Neural cell (in vitro differentiated cells): ENCODE results near the gene SPDYC. TPM values are rescaled to one million over a fixed set of nuclear protein-coding genes. Genes with fewer than 3 reads are reported as not detected.

ENCODE experiments used
- H2AFZ ChIP-seq: fragments of 200-600, 300-800 bp; sonication (generic), shearing (Covaris generic); 2 replicates; pipeline ENCODE4 v1.6.0; 2014; ENCODE audit warnings: low read depth, mild to moderate bottlenecking, antibody characterized with exemption, low read length, moderate library complexity
- H3F3A ChIP-seq: fragments of 200-600 bp; shearing (Covaris generic); 2 replicates; pipeline ENCODE4 v1.6.1; 2016; ENCODE audit warnings: mild to moderate bottlenecking, moderate library complexity, mixed read lengths, antibody characterized with exemption, low read length; ENCODE audit not compliant: insufficient read depth, poor library complexity, severe bottlenecking
- H3K27ac ChIP-seq: fragments of 200-600, 300-800 bp; sonication (generic), shearing (Covaris generic); 2 replicates; pipeline ENCODE4 v1.5.1; 2014; ENCODE audit warnings: mild to moderate bottlenecking, low read length, moderate library complexity
- H3K27me3 ChIP-seq: fragments of 300-800, 200-600 bp; sonication (generic), shearing (Covaris generic); 2 replicates; pipeline ENCODE4 v1.6.0; 2014; ENCODE audit warnings: mild to moderate bottlenecking, low read depth, low read length, moderate library complexity; ENCODE audit not compliant: insufficient read depth
- H3K36me3 ChIP-seq: fragments of 300-800, 200-600 bp; sonication (generic), shearing (Covaris generic); 2 replicates; pipeline ENCODE4 v1.5.1; 2014; ENCODE audit warnings: mild to moderate bottlenecking, antibody characterized with exemption, low read length, moderate library complexity; ENCODE audit not compliant: insufficient read depth
- H3K4me2 ChIP-seq: fragments of 300-800, 200-600 bp; sonication (generic), shearing (Covaris generic); 2 replicates; pipeline ENCODE4 v1.6.0; 2014; ENCODE audit warnings: mild to moderate bottlenecking, low read length
- H3K4me3 ChIP-seq: fragments of 300-800, 200-600 bp; sonication (generic), shearing (Covaris generic); 2 replicates; pipeline ENCODE4 v1.5.1; 2014; ENCODE audit warnings: mild to moderate bottlenecking, low read length, moderate library complexity
- H3K79me2 ChIP-seq: fragments of 200-600 bp; shearing (Covaris generic); replicated peaks from 2 replicates; pipeline ENCODE4 v1.6.0; 2014; ENCODE audit warnings: mild to moderate bottlenecking, low read length, moderate library complexity; ENCODE audit not compliant: insufficient read depth
- H3K9ac ChIP-seq: fragments of 300-800, 200-600 bp; sonication (generic), shearing (Covaris generic); 2 replicates; pipeline ENCODE4 v1.6.1; 2016; ENCODE audit warnings: mild to moderate bottlenecking, low read length, mixed read lengths
- H3K9me2 ChIP-seq: fragments of 200-600 bp; shearing (Covaris generic); 2 replicates; pipeline ENCODE4 v1.6.1; 2016; ENCODE audit warnings: mild to moderate bottlenecking, low read length, mixed read lengths; ENCODE audit not compliant: insufficient read depth
- H3K9me3 ChIP-seq: fragments of 200-600, 300-800 bp; sonication (generic), shearing (Covaris generic); 2 replicates; pipeline ENCODE4 v1.6.1; 2016; ENCODE audit warnings: mild to moderate bottlenecking, mixed run types, low read length, moderate library complexity, mixed read lengths
- H4K20me1 ChIP-seq: fragments of 200-600 bp; shearing (Covaris generic); 2 replicates; pipeline ENCODE4 v1.6.1; 2016; ENCODE audit warnings: mild to moderate bottlenecking, mixed run types; ENCODE audit not compliant: insufficient read depth
- EP300 ChIP-seq: fragments of 450-650 bp; conservative IDR thresholded peaks from 2 replicates; pipeline ENCODE4 v1.6.1; 2014; ENCODE audit warnings: antibody characterized with exemption, mild to moderate bottlenecking, moderate library complexity; ENCODE audit not compliant: poor library complexity, severe bottlenecking
- EZH2 ChIP-seq: fragments of 200-600, 300-800 bp; shearing (Covaris generic), sonication (generic); IDR thresholded peaks from 2 replicates; pipeline ENCODE4 v1.6.1; 2014; ENCODE audit warnings: antibody characterized with exemption, low read length, borderline replicate concordance, mild to moderate bottlenecking; ENCODE audit not compliant: insufficient read depth, poor library complexity, severe bottlenecking
- MXI1 ChIP-seq: fragments of 450-650 bp; conservative IDR thresholded peaks from 2 replicates; pipeline ENCODE4 v1.6.1; 2014; ENCODE audit warnings: antibody characterized with exemption, mild to moderate bottlenecking; ENCODE audit not compliant: poor library complexity, severe bottlenecking
- POLR2AphosphoS5 ChIP-seq: IDR thresholded peaks from 2 replicates; pipeline ENCODE4 v1.6.1; 2012
- RAD21 ChIP-seq: fragments of 450-650 bp; conservative IDR thresholded peaks from 2 replicates; pipeline ENCODE4 v1.6.1; 2014; ENCODE audit warnings: antibody characterized with exemption, mild to moderate bottlenecking, moderate library complexity
- SMC3 ChIP-seq: fragments of 450-650 bp; conservative IDR thresholded peaks from 2 replicates; pipeline ENCODE4 v1.6.1; 2014; ENCODE audit warnings: antibody characterized with exemption, mild to moderate bottlenecking, moderate library complexity; ENCODE audit not compliant: poor library complexity
- TAF1 ChIP-seq: IDR thresholded peaks from 2 replicates; pipeline ENCODE4 v1.6.1; 2012; ENCODE audit warnings: low read depth
- polyA plus RNA-seq: library from polyadenylated mRNA; depleted of rRNA; stranded (reverse); fragments of >200 nt; gene quantifications from 2 replicates; pipeline ENCODE4 v1.2.3, GENCODE V29; 2014
- TF ChIP-seq, protein P1 (sequence below): fragments of 450-650 bp; IDR thresholded peaks from 2 replicates; pipeline ENCODE4 v1.5.1; 2014; ENCODE audit warnings: antibody characterized with exemption, mild to moderate bottlenecking, moderate library complexity; ENCODE audit not compliant: poor library complexity, severe bottlenecking
- TF ChIP-seq, protein P2 (sequence below): IDR thresholded peaks from 2 replicates; pipeline ENCODE4 v1.6.1; 2012; ENCODE audit warnings: borderline replicate concordance

SPDYC gene
- polyA plus RNA-seq, 1 donor from 2014 or later = not detected

DNA sequence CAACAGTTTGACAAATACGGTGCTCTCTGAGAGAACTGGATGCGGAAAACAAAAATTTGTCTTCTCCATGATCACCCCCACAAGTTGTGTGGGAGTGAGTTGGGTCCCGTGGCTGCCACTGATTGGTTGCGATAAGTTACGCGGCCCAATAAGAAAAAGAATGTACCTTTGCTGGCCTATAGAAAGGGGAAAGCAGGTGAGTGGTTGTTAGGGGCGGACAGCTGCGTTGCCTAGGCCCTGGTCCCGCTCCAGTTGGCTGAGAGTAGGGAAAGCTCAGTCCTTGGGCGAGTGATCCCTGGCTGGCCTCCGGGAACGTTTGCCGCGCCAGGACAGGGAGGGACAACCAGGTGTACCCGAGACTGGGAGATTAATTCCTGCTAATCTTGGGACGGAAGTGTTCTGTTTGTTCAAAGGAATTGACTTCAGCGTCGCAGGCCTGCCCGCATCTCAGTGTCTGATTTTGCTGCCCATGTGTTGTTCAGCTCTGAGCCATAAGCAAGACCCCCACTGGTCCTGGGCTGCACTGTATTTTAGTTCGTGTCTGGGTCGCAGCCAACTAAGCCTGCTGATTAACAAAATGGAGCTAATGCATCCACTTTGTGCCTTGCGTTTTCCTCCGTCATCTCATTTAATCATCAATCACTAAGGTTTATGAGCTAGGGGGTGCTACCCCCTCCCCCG, 34.9 kb upstream of the SPDYC start:
- H3K4me3 ChIP-seq = peak overlapping the region; percentile 100
- peak overlapping the region; percentile 98 for H3K27ac ChIP-seq
- peak overlapping the region; percentile 87 for H2AFZ ChIP-seq
- H3K27me3 ChIP-seq = no peaks in the 10 kb centered on the region
- peak overlapping the region; percentile 97 for H3K9ac ChIP-seq
- no peaks in the 10 kb centered on the region for H3K36me3 ChIP-seq
- H3K9me3 ChIP-seq = no peaks in the 10 kb centered on the region
- H3K79me2 ChIP-seq = peaks cover 16% of the 10 kb centered on the region
- peak overlapping the region; percentile 92 for H3K4me2 ChIP-seq
- H3F3A ChIP-seq = peaks cover 5% of the 10 kb centered on the region
- no peaks in the 10 kb centered on the region for H3K9me2 ChIP-seq
- no peaks in the 10 kb centered on the region for H4K20me1 ChIP-seq
- TF ChIP-seq SMC3 (peak; percentile 25), MXI1 (peak; percentile 69), RAD21 (peak; percentile 21), EP300 (no peak), TAF1 (peak; percentile 84), POLR2AphosphoS5 (peak; percentile 73), EZH2 (no peak)
- TF ChIP-seq, protein P1, sequence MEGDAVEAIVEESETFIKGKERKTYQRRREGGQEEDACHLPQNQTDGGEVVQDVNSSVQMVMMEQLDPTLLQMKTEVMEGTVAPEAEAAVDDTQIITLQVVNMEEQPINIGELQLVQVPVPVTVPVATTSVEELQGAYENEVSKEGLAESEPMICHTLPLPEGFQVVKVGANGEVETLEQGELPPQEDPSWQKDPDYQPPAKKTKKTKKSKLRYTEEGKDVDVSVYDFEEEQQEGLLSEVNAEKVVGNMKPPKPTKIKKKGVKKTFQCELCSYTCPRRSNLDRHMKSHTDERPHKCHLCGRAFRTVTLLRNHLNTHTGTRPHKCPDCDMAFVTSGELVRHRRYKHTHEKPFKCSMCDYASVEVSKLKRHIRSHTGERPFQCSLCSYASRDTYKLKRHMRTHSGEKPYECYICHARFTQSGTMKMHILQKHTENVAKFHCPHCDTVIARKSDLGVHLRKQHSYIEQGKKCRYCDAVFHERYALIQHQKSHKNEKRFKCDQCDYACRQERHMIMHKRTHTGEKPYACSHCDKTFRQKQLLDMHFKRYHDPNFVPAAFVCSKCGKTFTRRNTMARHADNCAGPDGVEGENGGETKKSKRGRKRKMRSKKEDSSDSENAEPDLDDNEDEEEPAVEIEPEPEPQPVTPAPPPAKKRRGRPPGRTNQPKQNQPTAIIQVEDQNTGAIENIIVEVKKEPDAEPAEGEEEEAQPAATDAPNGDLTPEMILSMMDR = no peak
- TF ChIP-seq, protein P2, sequence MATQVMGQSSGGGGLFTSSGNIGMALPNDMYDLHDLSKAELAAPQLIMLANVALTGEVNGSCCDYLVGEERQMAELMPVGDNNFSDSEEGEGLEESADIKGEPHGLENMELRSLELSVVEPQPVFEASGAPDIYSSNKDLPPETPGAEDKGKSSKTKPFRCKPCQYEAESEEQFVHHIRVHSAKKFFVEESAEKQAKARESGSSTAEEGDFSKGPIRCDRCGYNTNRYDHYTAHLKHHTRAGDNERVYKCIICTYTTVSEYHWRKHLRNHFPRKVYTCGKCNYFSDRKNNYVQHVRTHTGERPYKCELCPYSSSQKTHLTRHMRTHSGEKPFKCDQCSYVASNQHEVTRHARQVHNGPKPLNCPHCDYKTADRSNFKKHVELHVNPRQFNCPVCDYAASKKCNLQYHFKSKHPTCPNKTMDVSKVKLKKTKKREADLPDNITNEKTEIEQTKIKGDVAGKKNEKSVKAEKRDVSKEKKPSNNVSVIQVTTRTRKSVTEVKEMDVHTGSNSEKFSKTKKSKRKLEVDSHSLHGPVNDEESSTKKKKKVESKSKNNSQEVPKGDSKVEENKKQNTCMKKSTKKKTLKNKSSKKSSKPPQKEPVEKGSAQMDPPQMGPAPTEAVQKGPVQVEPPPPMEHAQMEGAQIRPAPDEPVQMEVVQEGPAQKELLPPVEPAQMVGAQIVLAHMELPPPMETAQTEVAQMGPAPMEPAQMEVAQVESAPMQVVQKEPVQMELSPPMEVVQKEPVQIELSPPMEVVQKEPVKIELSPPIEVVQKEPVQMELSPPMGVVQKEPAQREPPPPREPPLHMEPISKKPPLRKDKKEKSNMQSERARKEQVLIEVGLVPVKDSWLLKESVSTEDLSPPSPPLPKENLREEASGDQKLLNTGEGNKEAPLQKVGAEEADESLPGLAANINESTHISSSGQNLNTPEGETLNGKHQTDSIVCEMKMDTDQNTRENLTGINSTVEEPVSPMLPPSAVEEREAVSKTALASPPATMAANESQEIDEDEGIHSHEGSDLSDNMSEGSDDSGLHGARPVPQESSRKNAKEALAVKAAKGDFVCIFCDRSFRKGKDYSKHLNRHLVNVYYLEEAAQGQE = peak; percentile 7

DNA sequence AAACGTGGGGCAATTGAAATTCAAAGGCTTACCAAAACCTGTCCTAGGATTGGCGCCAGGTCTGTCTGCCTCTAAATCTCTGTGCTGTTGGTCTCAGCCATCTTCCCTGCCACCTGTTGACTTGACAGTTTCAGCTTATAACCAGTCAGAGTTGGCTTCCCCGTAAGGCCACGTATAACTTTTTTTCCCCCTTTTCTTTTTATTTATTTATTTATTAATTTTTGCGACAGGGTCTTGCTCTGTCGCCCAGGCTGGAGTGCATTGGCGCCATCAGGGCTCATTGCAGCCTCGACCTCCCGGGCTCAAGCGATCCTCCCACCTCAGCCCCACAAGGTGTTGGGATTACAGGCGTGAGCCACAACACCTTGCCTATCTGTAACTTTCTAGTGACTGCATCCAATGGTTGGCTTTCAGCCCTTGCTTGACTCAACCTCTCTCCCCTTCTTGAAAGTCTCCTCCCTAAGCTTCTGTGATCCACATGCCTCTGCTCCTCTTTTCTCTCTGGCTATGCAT, 34.3 kb upstream of the SPDYC start:
- no peak for TF ChIP-seq MXI1
- no peak for TF ChIP-seq RAD21
- TF ChIP-seq POLR2AphosphoS5 = no peak
- TF ChIP-seq, protein P1 = no peak
- TF ChIP-seq, protein P2 = no peak
- TF ChIP-seq SMC3 = no peak
- TF ChIP-seq TAF1 = no peak
- TF ChIP-seq EP300 = no peak
- TF ChIP-seq EZH2 = no peak
- Histone ChIP-seq H3K36me3 (no peaks in the 10 kb centered on the region), H3K4me3 (peak overlapping the region; percentile 100), H3K9ac (peak overlapping the region; percentile 97), H3K27ac (peak overlapping the region; percentile 98), H4K20me1 (no peaks in the 10 kb centered on the region), H2AFZ (peak overlapping the region; percentile 87), H3K79me2 (peaks cover 16% of the 10 kb centered on the region), H3K4me2 (peak overlapping the region; percentile 92), H3K9me3 (no peaks in the 10 kb centered on the region), H3K27me3 (no peaks in the 10 kb centered on the region), H3K9me2 (no peaks in the 10 kb centered on the region), H3F3A (peaks cover 5% of the 10 kb centered on the region)
